NCI-H128 (cell line): ENCODE results near the gene NAV1.
"Not testable (repeated sequence)": the region's sequence is repeated elsewhere in the genome, so short reads cannot be mapped to it uniquely, and the experiment has no call there.

Source experiments
- DNase-seq: peaks from one replicate; lab custom pipeline; 2025; ENCODE audit not compliant: unreplicated experiment; lab: John Stamatoyannopoulos, UW

The NAV1 gene

GRCh38 chr1:201545851-201546492 is 7.0 kb downstream of the NAV1 start:
- DNase-seq, result no peak

GRCh38 chr1:201549522-201549921 is 10.6 kb downstream of the NAV1 start:
- not testable (repeated sequence) for DNase-seq

GRCh38 chr1:201551096-201551495 is 12.2 kb downstream of the NAV1 start:
- DNase-seq, result no peak

- no peak for DNase-seq
Measured at GRCh38 chr1:201551877-201552731, 13.2 kb downstream of the NAV1 start.

GRCh38 chr1:201552941-201553351 is 14.0 kb downstream of the NAV1 start:
- no peak for DNase-seq

GRCh38 chr1:201553496-201554189 is 14.7 kb downstream of the NAV1 start:
- DNase-seq, result no peak

GRCh38 chr1:201554190-201554600 is 15.3 kb downstream of the NAV1 start:
- DNase-seq, result no peak

GRCh38 chr1:201554789-201555592 is 16.1 kb downstream of the NAV1 start:
- no peak for DNase-seq

- DNase-seq, result no peak
Measured at GRCh38 chr1:201555593-201555945, 16.6 kb downstream of the NAV1 start.

- no peak for DNase-seq
Measured at GRCh38 chr1:201556841-201557571, 18.1 kb downstream of the NAV1 start.

GRCh38 chr1:201557572-201557958 is 18.6 kb downstream of the NAV1 start:
- no peak for DNase-seq

- peak; percentile 63 for DNase-seq
Measured at GRCh38 chr1:201559679-201560162, 20.8 kb downstream of the NAV1 start.

GRCh38 chr1:201560328-201561194 is 21.6 kb downstream of the NAV1 start:
- no peak for DNase-seq

GRCh38 chr1:201561195-201561564 is 22.3 kb downstream of the NAV1 start:
- no peak for DNase-seq

GRCh38 chr1:201561601-201562000 is 22.7 kb downstream of the NAV1 start:
- DNase-seq, result no peak

GRCh38 chr1:201562257-201562656 is 23.3 kb downstream of the NAV1 start:
- no peak for DNase-seq

- no peak for DNase-seq
Measured at GRCh38 chr1:201562659-201563405, 23.9 kb downstream of the NAV1 start.

- no peak for DNase-seq
Measured at GRCh38 chr1:201563406-201563780, 24.5 kb downstream of the NAV1 start.

GRCh38 chr1:201563941-201564340 is 25.0 kb downstream of the NAV1 start:
- no peak for DNase-seq
